HL-60/S4 treated with phorbol 12-myristate 13-acetate at 8.2 ng/mL for 4 days and 3 days (cell line): ENCODE data around the gene SLC1A2.

Experiments
- in situ Hi-C: fragments of 300-500 bp; cut with MboI; formaldehyde crosslinking; loops from 2 replicates; pipeline ENCODE4 v1.15.0; 2022; ENCODE audit warnings: low sequenced_read_pairs

The SLC1A2 gene

GRCh38 chr11:35281169-35281688, 138.1 kb downstream of the SLC1A2 start:
- in situ Hi-C loops = no loop called here

GRCh38 chr11:35280727-35281126, 138.6 kb downstream of the SLC1A2 start:
- in situ Hi-C loops = no loop called here

- in situ Hi-C loops = no loop called here
These were observed 141.5 kb downstream of the SLC1A2 start for GRCh38 chr11:35277827-35278226.

GRCh38 chr11:35276396-35277145, 142.8 kb downstream of the SLC1A2 start:
- in situ Hi-C loops = no loop called here

GRCh38 chr11:35275786-35276170, 143.6 kb downstream of the SLC1A2 start:
- in situ Hi-C loops = no loop called here

- in situ Hi-C loops = no loop called here
These were observed 144.2 kb downstream of the SLC1A2 start for GRCh38 chr11:35274909-35275785.

- in situ Hi-C loops = no loop called here
These were observed 146.9 kb downstream of the SLC1A2 start for GRCh38 chr11:35272391-35272902.

GRCh38 chr11:35271031-35271430, 148.3 kb downstream of the SLC1A2 start:
- in situ Hi-C loops = no loop called here

- in situ Hi-C loops = no loop called here
These were observed 149.0 kb downstream of the SLC1A2 start for GRCh38 chr11:35270342-35270741.

GRCh38 chr11:35267504-35267903, 151.9 kb downstream of the SLC1A2 start:
- in situ Hi-C loops = no loop called here

GRCh38 chr11:35265755-35266454, 153.5 kb downstream of the SLC1A2 start:
- in situ Hi-C loops = no loop called here

GRCh38 chr11:35262735-35263134, 156.6 kb downstream of the SLC1A2 start:
- in situ Hi-C loops = no loop called here

- in situ Hi-C loops = no loop called here
These were observed 157.3 kb downstream of the SLC1A2 start for GRCh38 chr11:35262056-35262455.

GRCh38 chr11:35261197-35261596, 158.2 kb downstream of the SLC1A2 start:
- in situ Hi-C loops = no loop called here

GRCh38 chr11:35260342-35260985, 158.9 kb downstream of the SLC1A2 start:
- in situ Hi-C loops = no loop called here

- in situ Hi-C loops = no loop called here
These were observed 159.8 kb downstream of the SLC1A2 start for GRCh38 chr11:35259529-35259928.

GRCh38 chr11:35257281-35257680, 162.1 kb downstream of the SLC1A2 start:
- in situ Hi-C loops = no loop called here

GRCh38 chr11:35256296-35256695, 163.1 kb downstream of the SLC1A2 start:
- in situ Hi-C loops = no loop called here

- in situ Hi-C loops = no loop called here
These were observed 163.8 kb downstream of the SLC1A2 start for GRCh38 chr11:35255514-35255913.

GRCh38 chr11:35253237-35253636, 166.1 kb downstream of the SLC1A2 start:
- in situ Hi-C loops = no loop called here

GRCh38 chr11:35250621-35251020, 168.7 kb downstream of the SLC1A2 start:
- in situ Hi-C loops = no loop called here
